Mesenchymal stem cell (in vitro differentiated cells and primary cell): ENCODE data around the gene DENND1B.
A peak's percentile ranks its signal among the peaks of the same experiment; 100 is the strongest.

Experiments used
- DNase-seq: peaks from one replicate; pipeline ENCODE4 v3.0.0-alpha.2; 2013
- H2AFZ ChIP-seq: one replicate; pipeline ENCODE4 v1.6.1; 2013; ENCODE audit warnings: low read depth, mild to moderate bottlenecking, control low read depth, inconsistent platforms, low read length, moderate library complexity
- H2AK5ac ChIP-seq: 2 replicates; pipeline ENCODE4 v1.6.1; 2013; ENCODE audit warnings: low read length, moderate library complexity, mild to moderate bottlenecking, inconsistent platforms; ENCODE audit not compliant: severe bottlenecking
- H2BK120ac ChIP-seq: one replicate; pipeline ENCODE4 v1.6.1; 2013; ENCODE audit warnings: low read depth, mild to moderate bottlenecking, inconsistent platforms, low read length, moderate library complexity
- H2BK12ac ChIP-seq, 2 experiments: one replicate each; pipeline ENCODE4 v1.6.1; 2013; ENCODE audit warnings: inconsistent platforms in 2 of 2, low read length in 2 of 2, mild to moderate bottlenecking in 2 of 2, moderate library complexity in 2 of 2, control low read depth in 1 of 2
- H2BK15ac ChIP-seq: one replicate; pipeline ENCODE4 v1.6.1; 2013; ENCODE audit warnings: mild to moderate bottlenecking, low read depth, inconsistent platforms; ENCODE audit not compliant: poor library complexity, severe bottlenecking
- H2BK5ac ChIP-seq: 2 replicates; pipeline ENCODE4 v1.6.1; 2013; ENCODE audit warnings: low read depth, mild to moderate bottlenecking, low read length, control low read depth, inconsistent platforms; ENCODE audit not compliant: poor library complexity, severe bottlenecking
- H3K14ac ChIP-seq, 2 experiments: one replicate each; pipeline ENCODE4 v1.6.1; 2013; ENCODE audit warnings: inconsistent platforms in 2 of 2, low read length in 2 of 2, control low read depth in 1 of 2, mild to moderate bottlenecking in 1 of 2, moderate library complexity in 1 of 2
- H3K18ac ChIP-seq, 2 experiments: one replicate each; pipeline ENCODE4 v1.6.1; 2013; ENCODE audit warnings: inconsistent platforms in 2 of 2, low read length in 2 of 2, control low read depth in 1 of 2, low read depth in 1 of 2, mild to moderate bottlenecking in 1 of 2
- H3K23ac ChIP-seq, 2 experiments: one replicate each; pipeline ENCODE4 v1.6.1; 2013; ENCODE audit warnings: inconsistent platforms in 2 of 2, low read length in 2 of 2, mild to moderate bottlenecking in 2 of 2, moderate library complexity in 2 of 2, control low read depth in 1 of 2
- H3K27ac ChIP-seq: 2 replicates; pipeline ENCODE4 v1.5.1; 2013; ENCODE audit warnings: mild to moderate bottlenecking, moderate library complexity, low read length, control low read depth, inconsistent platforms; ENCODE audit not compliant: poor library complexity, severe bottlenecking
- H3K27me3 ChIP-seq, 2 experiments: 2 replicates each; pipeline versions ENCODE4 v1.6.1 to v1.7.0; 2013; ENCODE audit warnings: low read length in 2 of 2, mild to moderate bottlenecking in 2 of 2, moderate library complexity in 2 of 2, control low read depth in 1 of 2, inconsistent platforms in 1 of 2; ENCODE audit not compliant: control insufficient read depth in 1 of 2, insufficient read depth in 1 of 2
- H3K36me3 ChIP-seq, 2 experiments: 2 replicates each; pipeline versions ENCODE4 v1.6.1 to v1.7.0; 2013; ENCODE audit warnings: low read length in 2 of 2, control low read depth in 1 of 2, inconsistent platforms in 1 of 2, low read depth in 1 of 2, mild to moderate bottlenecking in 1 of 2; ENCODE audit not compliant: insufficient read depth in 2 of 2, control insufficient read depth in 1 of 2
- H3K4ac ChIP-seq, 2 experiments: one replicate each; pipeline ENCODE4 v1.6.1; 2013; ENCODE audit warnings: inconsistent platforms in 2 of 2, low read length in 2 of 2, mild to moderate bottlenecking in 2 of 2, moderate library complexity in 2 of 2, control low read depth in 1 of 2, low read depth in 1 of 2
- H3K4me1 ChIP-seq: 2 replicates; pipeline ENCODE4 v1.6.1; 2013; ENCODE audit warnings: low read depth, low read length, control low read depth; ENCODE audit not compliant: control insufficient read depth, insufficient read depth
- H3K4me2 ChIP-seq: 2 replicates; pipeline ENCODE4 v1.6.1; 2013; ENCODE audit warnings: low read length, mild to moderate bottlenecking, inconsistent platforms; ENCODE audit not compliant: poor library complexity, severe bottlenecking
- H3K4me3 ChIP-seq, 2 experiments: 2 replicates each; pipeline versions ENCODE4 v1.5.1 to v1.7.0; 2013; ENCODE audit warnings: low read length in 2 of 2, mild to moderate bottlenecking in 2 of 2, control low read depth in 1 of 2, low read depth in 1 of 2; ENCODE audit not compliant: insufficient read depth in 1 of 2
- H3K79me1 ChIP-seq: replicated peaks from 2 replicates; pipeline ENCODE4 v1.6.1; 2013; ENCODE audit warnings: mild to moderate bottlenecking, control low read depth, low read length, inconsistent platforms; ENCODE audit not compliant: poor library complexity, severe bottlenecking
- H3K9ac ChIP-seq: 2 replicates; pipeline ENCODE4 v1.7.0; 2013; ENCODE audit warnings: mild to moderate bottlenecking, low read length, moderate library complexity
- H3K9me3 ChIP-seq: 2 replicates; pipeline ENCODE4 v1.7.0; 2013; ENCODE audit warnings: mild to moderate bottlenecking, low read length; ENCODE audit not compliant: control insufficient read depth
- H4K8ac ChIP-seq: one replicate; pipeline ENCODE4 v1.6.1; 2013; ENCODE audit warnings: inconsistent platforms, mild to moderate bottlenecking, low read length, moderate library complexity
- H4K91ac ChIP-seq: one replicate; pipeline ENCODE4 v1.6.1; 2013; ENCODE audit warnings: mild to moderate bottlenecking, low read length, inconsistent platforms
- WGBS: methylation state at CpG from one replicate; pipeline ENCODE4 v1.1.7; 2013; ENCODE audit warnings: mixed read lengths; 5-methylcytosine and 5-hydroxymethylcytosine counted together

Gene DENND1B

GRCh38 chr1:197788741-197789739, 13.8 kb upstream of the DENND1B start:
- no peak overlapping the region for H3K9ac ChIP-seq

GRCh38 chr1:197787623-197788536, 12.6 kb upstream of the DENND1B start:
- no peak overlapping the region for H3K4me2 ChIP-seq
- H3K18ac ChIP-seq, result no peak overlapping the region
- no peak overlapping the region for H3K27ac ChIP-seq
- H3K4me3 ChIP-seq, result no peak overlapping the region
- no peak overlapping the region for H2AFZ ChIP-seq
- H3K79me1 ChIP-seq, result no peaks in the 10 kb centered on the region
- WGBS, result 89% methylated on average over 5 of the region's 7 CpGs
- no peak overlapping the region for H2BK12ac ChIP-seq
- H3K27me3 ChIP-seq, result no peaks in the 10 kb centered on the region
- peaks cover 3% of the 10 kb centered on the region for H3K9me3 ChIP-seq
- H4K8ac ChIP-seq, result no peak overlapping the region
- H2BK5ac ChIP-seq, result no peak overlapping the region
- H3K9ac ChIP-seq, result no peak overlapping the region
- H3K23ac ChIP-seq, result no peak overlapping the region
- peak overlapping the region; percentile 21 for H2BK15ac ChIP-seq
- H2AK5ac ChIP-seq, result no peak overlapping the region
- H3K36me3 ChIP-seq, result no peaks in the 10 kb centered on the region
- H3K4me1 ChIP-seq, result no peaks in the 10 kb centered on the region
- no peak overlapping the region for H4K91ac ChIP-seq
- H3K14ac ChIP-seq, result no peak overlapping the region
- no peak overlapping the region for H2BK120ac ChIP-seq
- no peak for DNase-seq
- no peak overlapping the region for H3K4ac ChIP-seq

More at GRCh38 chr1:197788741-197789739, 13.8 kb upstream of the DENND1B start:
- no peak for DNase-seq
- Histone ChIP-seq H2AFZ (no peak overlapping the region), H4K8ac (peak overlapping the region; percentile 75), H3K23ac (no peak overlapping the region), H3K4me2 (no peak overlapping the region), H3K14ac (no peak overlapping the region), H3K18ac (no peak overlapping the region), H2BK15ac (peak overlapping the region; percentile 63), H2AK5ac (no peak overlapping the region), H3K4me3 (no peak overlapping the region), H3K27ac (no peak overlapping the region), H4K91ac (no peak overlapping the region), H3K9me3 (peaks cover 3% of the 10 kb centered on the region), H3K4me1 (no peaks in the 10 kb centered on the region), H3K79me1 (no peaks in the 10 kb centered on the region), H2BK12ac (no peak overlapping the region), H2BK5ac (no peak overlapping the region), H2BK120ac (no peak overlapping the region), H3K36me3 (no peaks in the 10 kb centered on the region), H3K27me3 (no peaks in the 10 kb centered on the region), H3K4ac (no peak overlapping the region)
- WGBS, result 96% methylated on average over 1 of the region's 3 CpGs

- H3K4me2 ChIP-seq, result no peak overlapping the region
- no peak overlapping the region for H3K14ac ChIP-seq
- H3K4me3 ChIP-seq, result no peak overlapping the region
- peak; percentile 59 for DNase-seq
- H3K79me1 ChIP-seq, result no peaks in the 10 kb centered on the region
- no peaks in the 10 kb centered on the region for H3K36me3 ChIP-seq
- no peak overlapping the region for H3K23ac ChIP-seq
- H3K4ac ChIP-seq, result no peak overlapping the region
- H2BK5ac ChIP-seq, result no peak overlapping the region
- no peak overlapping the region for H2AFZ ChIP-seq
- no peak overlapping the region for H3K27ac ChIP-seq
- H2BK12ac ChIP-seq, result no peak overlapping the region
- WGBS, result 83% methylated on average over 2 of the region's 3 CpGs
- H3K9ac ChIP-seq, result no peak overlapping the region
- H2BK15ac ChIP-seq, result no peak overlapping the region
- H3K27me3 ChIP-seq, result no peaks in the 10 kb centered on the region
- no peak overlapping the region for H4K91ac ChIP-seq
- no peaks in the 10 kb centered on the region for H3K4me1 ChIP-seq
- no peak overlapping the region for H3K18ac ChIP-seq
- no peak overlapping the region for H2AK5ac ChIP-seq
- H2BK120ac ChIP-seq, result no peak overlapping the region
- H3K9me3 ChIP-seq, result peaks cover 3% of the 10 kb centered on the region
- H4K8ac ChIP-seq, result no peak overlapping the region
These were observed 11.8 kb upstream of the DENND1B start for GRCh38 chr1:197787056-197787455.

GRCh38 chr1:197786280-197786679, 11.0 kb upstream of the DENND1B start:
- no peak overlapping the region for H4K8ac ChIP-seq
- H3K36me3 ChIP-seq, result no peaks in the 10 kb centered on the region
- no peak overlapping the region for H3K18ac ChIP-seq
- no peak overlapping the region for H4K91ac ChIP-seq
- H3K23ac ChIP-seq, result no peak overlapping the region
- no peaks in the 10 kb centered on the region for H3K4me1 ChIP-seq
- H2AFZ ChIP-seq, result no peak overlapping the region
- H3K14ac ChIP-seq, result no peak overlapping the region
- H3K4ac ChIP-seq, result no peak overlapping the region
- no peaks in the 10 kb centered on the region for H3K27me3 ChIP-seq
- H3K4me2 ChIP-seq, result no peak overlapping the region
- no peak overlapping the region for H2BK12ac ChIP-seq
- H3K79me1 ChIP-seq, result no peaks in the 10 kb centered on the region
- no peak for DNase-seq
- no peak overlapping the region for H2AK5ac ChIP-seq
- H3K9me3 ChIP-seq, result peaks cover 3% of the 10 kb centered on the region
- H2BK120ac ChIP-seq, result no peak overlapping the region
- no peak overlapping the region for H2BK5ac ChIP-seq
- 100% methylated on average over 1 of the region's 1 CpG for WGBS
- no peak overlapping the region for H3K4me3 ChIP-seq
- H3K9ac ChIP-seq, result no peak overlapping the region
- no peak overlapping the region for H3K27ac ChIP-seq
- no peak overlapping the region for H2BK15ac ChIP-seq
